Karpas-422 (cell line): ENCODE data around the gene PPIL1. TPM values are rescaled to one million over a fixed set of nuclear protein-coding genes. Genes with fewer than 3 reads are reported as not detected.

Experiments used
- DNase-seq: peaks from one replicate; pipeline ENCODE4 v3.0.0-alpha.2; 2015
- H2AFZ ChIP-seq: fragments of 200-600 bp; sonication (generic); 2 replicates; pipeline ENCODE4 v1.6.1; 2014; ENCODE audit warnings: antibody characterized with exemption, low read length, mixed read lengths
- H3K27ac ChIP-seq: fragments of 200-600 bp; sonication (generic); 2 replicates; pipeline ENCODE4 v1.5.1; 2014; ENCODE audit warnings: mild to moderate bottlenecking, low read length, moderate library complexity
- H3K27me3 ChIP-seq: fragments of 200-600 bp; sonication (generic); 2 replicates; pipeline ENCODE4 v1.6.1; 2014; ENCODE audit warnings: low read length, mixed read lengths
- H3K36me3 ChIP-seq: fragments of 200-600 bp; sonication (generic); 2 replicates; pipeline ENCODE4 v1.6.1; 2014; ENCODE audit warnings: low read length, mixed read lengths; ENCODE audit not compliant: insufficient read depth
- H3K4me1 ChIP-seq: fragments of 200-600 bp; sonication (generic); 2 replicates; pipeline ENCODE4 v1.6.1; 2014; ENCODE audit warnings: mild to moderate bottlenecking, low read length, mixed read lengths
- H3K4me2 ChIP-seq: fragments of 200-600 bp; sonication (generic); 2 replicates; pipeline ENCODE4 v1.6.1; 2014; ENCODE audit warnings: low read length, low read depth, mild to moderate bottlenecking; ENCODE audit not compliant: poor library complexity, severe bottlenecking
- H3K4me3 ChIP-seq: fragments of 200-600 bp; sonication (generic); 2 replicates; pipeline ENCODE4 v1.5.1; 2014; ENCODE audit warnings: mild to moderate bottlenecking, antibody characterized with exemption, low read length, mixed read lengths
- H3K79me2 ChIP-seq: fragments of 200-600 bp; sonication (generic); 2 replicates; pipeline ENCODE4 v1.6.1; 2014; ENCODE audit warnings: mild to moderate bottlenecking, low read length, mixed read lengths
- H3K9ac ChIP-seq: fragments of 200-600 bp; sonication (generic); 2 replicates; pipeline ENCODE4 v1.6.0; 2014; ENCODE audit warnings: low read length
- H3K9me2 ChIP-seq: fragments of 200-600 bp; sonication (generic), shearing (Covaris generic); replicated peaks from 2 replicates; pipeline ENCODE4 v1.6.0; 2014; ENCODE audit warnings: mild to moderate bottlenecking, low read length, moderate library complexity; ENCODE audit not compliant: insufficient read depth
- H3K9me3 ChIP-seq: fragments of 300-700, 200-600 bp; sonication (generic); 2 replicates; pipeline ENCODE4 v1.6.1; 2014; ENCODE audit warnings: low read length, mixed read lengths
- H4K20me1 ChIP-seq: fragments of 200-600 bp; sonication (generic); 2 replicates; pipeline ENCODE4 v1.6.1; 2014; ENCODE audit warnings: mild to moderate bottlenecking, antibody characterized with exemption, low read length, low read depth; ENCODE audit not compliant: insufficient read depth
- total RNA-seq: library from RNA; depleted of rRNA; stranded (reverse); fragments of >200 nt; shearing (Covaris generic); gene quantifications from 2 replicates; pipeline ENCODE4 v1.2.3, GENCODE V29; 2014; ENCODE audit warnings: low replicate concordance

PPIL1 gene
- total RNA-seq, 1 experiment from 2014 or later, result 37.3 TPM

GRCh38 chr6:36913082-36913481 is 38.5 kb upstream of the PPIL1 start:
- H3K27me3 ChIP-seq, result no peaks in the 10 kb centered on the region
- H3K9me3 ChIP-seq, result no peaks in the 10 kb centered on the region
- DNase-seq, result no peak
- peaks cover 15% of the 10 kb centered on the region; the same call in 1 of the 2 replicates for H3K36me3 ChIP-seq
- no peak overlapping the region for H3K27ac ChIP-seq
- peaks cover under 1% of the 10 kb centered on the region; the same call in 1 of the 2 replicates for H3K79me2 ChIP-seq
- H3K4me1 ChIP-seq, result no peaks in the 10 kb centered on the region
- H3K9me2 ChIP-seq, result no peaks in the 10 kb centered on the region
- no peaks in the 10 kb centered on the region for H4K20me1 ChIP-seq
- no peak overlapping the region for H2AFZ ChIP-seq
- H3K4me2 ChIP-seq, result no peak overlapping the region
- H3K4me3 ChIP-seq, result no peak overlapping the region
- no peak overlapping the region for H3K9ac ChIP-seq

GRCh38 chr6:36912586-36912985 is 38.0 kb upstream of the PPIL1 start:
- Histone ChIP-seq H3K27me3 (no peaks in the 10 kb centered on the region), H3K9ac (no peak overlapping the region), H3K9me2 (no peaks in the 10 kb centered on the region), H3K9me3 (no peaks in the 10 kb centered on the region), H3K4me2 (no peak overlapping the region), H3K27ac (no peak overlapping the region), H4K20me1 (no peaks in the 10 kb centered on the region), H3K4me1 (no peaks in the 10 kb centered on the region), H3K36me3 (peaks cover 16% of the 10 kb centered on the region; the same call in 1 of the 2 replicates), H3K4me3 (no peak overlapping the region), H3K79me2 (peaks cover 2% of the 10 kb centered on the region; the same call in 1 of the 2 replicates), H2AFZ (no peak overlapping the region)
- DNase-seq, result no peak

GRCh38 chr6:36912030-36912454 is 37.4 kb upstream of the PPIL1 start:
- Histone ChIP-seq H2AFZ (no peak overlapping the region), H3K4me3 (no peak overlapping the region), H3K9me3 (no peaks in the 10 kb centered on the region), H3K27me3 (no peaks in the 10 kb centered on the region), H3K27ac (no peak overlapping the region), H3K4me1 (no peaks in the 10 kb centered on the region), H3K36me3 (peaks cover 20% of the 10 kb centered on the region; the same call in 1 of the 2 replicates), H4K20me1 (no peaks in the 10 kb centered on the region), H3K9ac (no peak overlapping the region), H3K4me2 (no peak overlapping the region), H3K9me2 (no peaks in the 10 kb centered on the region), H3K79me2 (peaks cover 2% of the 10 kb centered on the region; the same call in 1 of the 2 replicates)
- DNase-seq, result no peak

GRCh38 chr6:36908747-36909146 is 34.1 kb upstream of the PPIL1 start:
- Histone ChIP-seq H3K4me2 (no peak overlapping the region), H3K36me3 (peaks cover 16% of the 10 kb centered on the region), H4K20me1 (no peaks in the 10 kb centered on the region), H3K9me2 (no peaks in the 10 kb centered on the region), H2AFZ (no peak overlapping the region), H3K79me2 (peaks cover 2% of the 10 kb centered on the region; the same call in 1 of the 2 replicates), H3K27ac (no peak overlapping the region), H3K4me1 (no peaks in the 10 kb centered on the region), H3K4me3 (no peak overlapping the region), H3K27me3 (no peaks in the 10 kb centered on the region), H3K9ac (no peak overlapping the region), H3K9me3 (no peaks in the 10 kb centered on the region)
- no peak for DNase-seq

GRCh38 chr6:36907781-36908180 is 33.2 kb upstream of the PPIL1 start:
- H3K36me3 ChIP-seq, result peaks cover 20% of the 10 kb centered on the region
- no peaks in the 10 kb centered on the region for H3K9me2 ChIP-seq
- DNase-seq, result no peak
- no peak overlapping the region for H3K4me3 ChIP-seq
- no peak overlapping the region for H3K9ac ChIP-seq
- H3K4me2 ChIP-seq, result no peak overlapping the region
- no peaks in the 10 kb centered on the region for H3K4me1 ChIP-seq
- H3K27me3 ChIP-seq, result no peaks in the 10 kb centered on the region
- peaks cover 5% of the 10 kb centered on the region; the same call in 1 of the 2 replicates for H3K79me2 ChIP-seq
- no peak overlapping the region for H2AFZ ChIP-seq
- H3K27ac ChIP-seq, result no peak overlapping the region
- H3K9me3 ChIP-seq, result no peaks in the 10 kb centered on the region
- H4K20me1 ChIP-seq, result no peaks in the 10 kb centered on the region

- no peaks in the 10 kb centered on the region for H3K9me3 ChIP-seq
Measured at GRCh38 chr6:36906539-36907325, 32.1 kb upstream of the PPIL1 start.

GRCh38 chr6:36904851-36905393 is 30.3 kb upstream of the PPIL1 start:
- Histone ChIP-seq H3K4me3 (no peak overlapping the region), H3K27me3 (no peaks in the 10 kb centered on the region), H4K20me1 (no peaks in the 10 kb centered on the region), H2AFZ (no peak overlapping the region), H3K4me1 (no peaks in the 10 kb centered on the region), H3K27ac (no peak overlapping the region), H3K36me3 (peaks cover 24% of the 10 kb centered on the region), H3K9me3 (no peaks in the 10 kb centered on the region), H3K9me2 (no peaks in the 10 kb centered on the region), H3K9ac (no peak overlapping the region), H3K79me2 (peaks cover 5% of the 10 kb centered on the region; the same call in 1 of the 2 replicates), H3K4me2 (no peak overlapping the region)
- no peak for DNase-seq

More at GRCh38 chr6:36906539-36907325, 32.1 kb upstream of the PPIL1 start:
- Histone ChIP-seq H3K4me1 (no peaks in the 10 kb centered on the region), H3K9me2 (no peaks in the 10 kb centered on the region), H3K4me3 (no peak overlapping the region), H3K4me2 (no peak overlapping the region), H3K9ac (no peak overlapping the region), H3K36me3 (peaks cover 24% of the 10 kb centered on the region), H4K20me1 (no peaks in the 10 kb centered on the region), H3K27ac (no peak overlapping the region), H3K79me2 (peaks cover 5% of the 10 kb centered on the region; the same call in 1 of the 2 replicates), H2AFZ (no peak overlapping the region), H3K27me3 (no peaks in the 10 kb centered on the region)
- DNase-seq, result no peak

GRCh38 chr6:36904114-36904513 is 29.5 kb upstream of the PPIL1 start:
- no peak overlapping the region for H3K27ac ChIP-seq

More at GRCh38 chr6:36904114-36904513, 29.5 kb upstream of the PPIL1 start:
- no peak overlapping the region for H2AFZ ChIP-seq
- H3K4me2 ChIP-seq, result no peak overlapping the region
- peaks cover 28% of the 10 kb centered on the region for H3K36me3 ChIP-seq
- no peaks in the 10 kb centered on the region for H4K20me1 ChIP-seq
- no peak overlapping the region for H3K9ac ChIP-seq
- DNase-seq, result no peak
- no peaks in the 10 kb centered on the region for H3K9me2 ChIP-seq
- H3K9me3 ChIP-seq, result no peaks in the 10 kb centered on the region
- H3K4me1 ChIP-seq, result no peaks in the 10 kb centered on the region
- no peak overlapping the region for H3K4me3 ChIP-seq
- H3K27me3 ChIP-seq, result no peaks in the 10 kb centered on the region
- H3K79me2 ChIP-seq, result peaks cover 8% of the 10 kb centered on the region; the same call in 1 of the 2 replicates
